ENCODE results near the gene ZBTB25. TPM values are rescaled to one million over a fixed set of nuclear protein-coding genes. Genes with fewer than 3 reads are reported as not detected.

Gene ZBTB25
- total RNA-seq, 1 donor from 2014 or later, result 9.4 TPM

GRCh38 chr14:64544607-64545312 lies 41.1 kb upstream of the ZBTB25 start:
- no peak overlapping the region for H3K27ac Mint-ChIP-seq (ENCODE audit: unreplicated experiment)
- peaks cover 20% of the 10 kb centered on the region for H3K4me1 Mint-ChIP-seq (ENCODE audit: low read depth, unreplicated experiment)
- H3K27me3 Mint-ChIP-seq (ENCODE audit: unreplicated experiment), result peaks cover 18% of the 10 kb centered on the region
- no peak for TF ChIP-seq CTCF (IDR thresholded peaks at IDR 0.05; ENCODE audit: partially characterized antibody, unreplicated experiment)
- no peak for DNase-seq
- peaks cover 5% of the 10 kb centered on the region for H3K9me3 Mint-ChIP-seq (ENCODE audit: unreplicated experiment)
- H3K36me3 Mint-ChIP-seq (ENCODE audit: unreplicated experiment), result no peaks in the 10 kb centered on the region
- H3K4me3 Mint-ChIP-seq (ENCODE audit: unreplicated experiment), result peak overlapping the region; percentile 68

- no peak for TF ChIP-seq CTCF (IDR thresholded peaks at IDR 0.05; ENCODE audit: partially characterized antibody, unreplicated experiment)
- H3K9me3 Mint-ChIP-seq (ENCODE audit: unreplicated experiment), result peaks cover 7% of the 10 kb centered on the region
- no peak for DNase-seq
- peaks cover 13% of the 10 kb centered on the region for H3K4me1 Mint-ChIP-seq (ENCODE audit: low read depth, unreplicated experiment)
- H3K27me3 Mint-ChIP-seq (ENCODE audit: unreplicated experiment), result peaks cover 14% of the 10 kb centered on the region
- H3K4me3 Mint-ChIP-seq (ENCODE audit: unreplicated experiment), result peak overlapping the region; percentile 85
- no peaks in the 10 kb centered on the region for H3K36me3 Mint-ChIP-seq (ENCODE audit: unreplicated experiment)
- H3K27ac Mint-ChIP-seq (ENCODE audit: unreplicated experiment), result peak overlapping the region; percentile 70
Observed at GRCh38 chr14:64542836-64543201, 39.2 kb upstream of the ZBTB25 start.

- peaks cover 7% of the 10 kb centered on the region for H3K9me3 Mint-ChIP-seq (ENCODE audit: unreplicated experiment)
- no peaks in the 10 kb centered on the region for H3K36me3 Mint-ChIP-seq (ENCODE audit: unreplicated experiment)
- DNase-seq, result peak; percentile 24
- TF ChIP-seq CTCF (IDR thresholded peaks at IDR 0.05; ENCODE audit: partially characterized antibody, unreplicated experiment), result no peak
- H3K4me1 Mint-ChIP-seq (ENCODE audit: low read depth, unreplicated experiment), result peaks cover 13% of the 10 kb centered on the region
- peaks cover 14% of the 10 kb centered on the region for H3K27me3 Mint-ChIP-seq (ENCODE audit: unreplicated experiment)
- H3K27ac Mint-ChIP-seq (ENCODE audit: unreplicated experiment), result peak overlapping the region; percentile 70
- H3K4me3 Mint-ChIP-seq (ENCODE audit: unreplicated experiment), result peak overlapping the region; percentile 85
Observed at GRCh38 chr14:64541972-64542835, 38.6 kb upstream of the ZBTB25 start.

GRCh38 chr14:64541261-64541971 lies 37.8 kb upstream of the ZBTB25 start:
- peaks cover 13% of the 10 kb centered on the region for H3K4me1 Mint-ChIP-seq (ENCODE audit: low read depth, unreplicated experiment)
- peak; percentile 40 for DNase-seq
- peaks cover 14% of the 10 kb centered on the region for H3K27me3 Mint-ChIP-seq (ENCODE audit: unreplicated experiment)
- H3K4me3 Mint-ChIP-seq (ENCODE audit: unreplicated experiment), result peak overlapping the region; percentile 85
- peak overlapping the region; percentile 64 for H3K27ac Mint-ChIP-seq (ENCODE audit: unreplicated experiment)
- H3K9me3 Mint-ChIP-seq (ENCODE audit: unreplicated experiment), result peaks cover 7% of the 10 kb centered on the region
- no peaks in the 10 kb centered on the region for H3K36me3 Mint-ChIP-seq (ENCODE audit: unreplicated experiment)
- no peak for TF ChIP-seq CTCF (IDR thresholded peaks at IDR 0.05; ENCODE audit: partially characterized antibody, unreplicated experiment)

Measured in glutamatergic neuron (in vitro differentiated cells).